GM12878 (cell line): ENCODE data around the gene DYNC1H1. TPM values are rescaled to one million over a fixed set of nuclear protein-coding genes. Genes with fewer than 3 reads are reported as not detected.

Experiments used
- ATAC-seq: fragments of 200-7000 bp; cut with Tn5 transposase; 3 replicates; pipeline ENCODE4 v1.9.1; 2020; ENCODE audit warnings: mild to moderate bottlenecking, moderate library complexity
- BruUV-seq: library from RNA; stranded (reverse); fragments of 400-500 nt; replicated peaks from 2 replicates; lab custom pipeline; 2021; lab: Mats Ljungman, UMichigan
- CTCF ChIA-PET: fragments of 300-600 bp; sonication (Branson Sonifier 250); formaldehyde crosslinking; extraction: SDS; loops from one replicate; lab custom pipeline; 2021; ENCODE audit warnings: inconsistent platforms; lab: Yijun Ruan, JAX
- POLR2A ChIA-PET: fragments of 350-600 bp; formaldehyde crosslinking; extraction: SDS; loops from one replicate; lab custom pipeline; 2021; ENCODE audit warnings: inconsistent platforms; lab: Charles Lee
- RAD21 ChIA-PET: fragments of 300-600 bp; sonication (Branson Sonifier 250); formaldehyde crosslinking; loops from one replicate; lab custom pipeline; 2023; ENCODE audit warnings: antibody characterized with exemption; ENCODE audit not compliant: unreplicated experiment; lab: Charles Lee
- SMC1A ChIA-PET: fragments of 300-600 bp; sonication (Branson Sonifier 250); formaldehyde crosslinking; loops from one replicate; lab custom pipeline; 2023; ENCODE audit not compliant: unreplicated experiment, uncharacterized antibody; lab: Charles Lee
- DNase-seq: peaks from one replicate; pipeline ENCODE4 v3.0.0-alpha.2; 2011; ENCODE audit warnings: low read depth, low spot score
- FAIRE-seq: peaks from 3 replicates; lab custom pipeline; 2011; peaks lifted over from hg19 to GRCh38; lab: Jason Lieb, UNC
- H2AFZ ChIP-seq: 2 replicates; pipeline ENCODE4 v1.6.0; 2011; ENCODE audit warnings: low read depth, low read length, control low read depth; ENCODE audit not compliant: control insufficient read depth
- H3K27ac ChIP-seq: 2 replicates; pipeline ENCODE4 v1.5.1; 2011; ENCODE audit warnings: control low read depth; ENCODE audit not compliant: control insufficient read depth, insufficient read depth
- H3K27me3 ChIP-seq, 2 experiments: replicated peaks in 1 of 2; 2 replicates each; pipeline versions ENCODE4 v1.6.0 to v1.6.1; 2011; ENCODE audit warnings: low read length in 1 of 2; ENCODE audit not compliant: control insufficient read depth in 2 of 2, insufficient read depth in 2 of 2
- H3K36me3 ChIP-seq, 2 experiments: 2 replicates each; pipeline ENCODE4 v1.5.1; 2011; ENCODE audit warnings: low read length in 1 of 2; ENCODE audit not compliant: control insufficient read depth in 2 of 2, insufficient read depth in 2 of 2
- H3K4me1 ChIP-seq: 2 replicates; pipeline ENCODE4 v1.6.1; 2011; ENCODE audit warnings: mild to moderate bottlenecking, low read length, moderate library complexity, mixed read lengths; ENCODE audit not compliant: control insufficient read depth, insufficient read depth
- H3K4me2 ChIP-seq: 2 replicates; pipeline ENCODE4 v1.6.0; 2011; ENCODE audit warnings: control low read depth; ENCODE audit not compliant: control insufficient read depth, insufficient read depth
- H3K4me3 ChIP-seq: fragments of 200-600 bp; sonication (generic); 2 replicates; pipeline ENCODE4 v1.5.1; 2016
- H3K79me2 ChIP-seq: 2 replicates; pipeline ENCODE4 v1.6.0; 2011; ENCODE audit warnings: low read length; ENCODE audit not compliant: control insufficient read depth, insufficient read depth
- H3K9ac ChIP-seq: 2 replicates; pipeline ENCODE4 v1.8.0; 2011; ENCODE audit warnings: low read length, control low read depth, mixed read lengths; ENCODE audit not compliant: control insufficient read depth, insufficient read depth
- H3K9me3 ChIP-seq: replicated peaks from 3 replicates; pipeline ENCODE4 v1.5.1; 2011; ENCODE audit warnings: mild to moderate bottlenecking, low read length; ENCODE audit not compliant: control insufficient read depth, insufficient read depth
- H4K20me1 ChIP-seq: 2 replicates; pipeline ENCODE4 v1.6.0; 2011; ENCODE audit not compliant: control insufficient read depth, insufficient read depth
- BCLAF1 ChIP-seq: fragments of 450-650 bp; IDR thresholded peaks from 2 replicates; pipeline ENCODE4 v1.6.1; 2017; ENCODE audit warnings: antibody characterized with exemption, mild to moderate bottlenecking, moderate library complexity
- CREB1 ChIP-seq: IDR thresholded peaks from 2 replicates; pipeline ENCODE4 v1.6.1; 2012; ENCODE audit warnings: low read depth, mild to moderate bottlenecking, inconsistent platforms
- FOXM1 ChIP-seq: IDR thresholded peaks from 2 replicates; pipeline ENCODE4 v1.6.1; 2012; ENCODE audit warnings: low read depth, mild to moderate bottlenecking, inconsistent platforms, low read length, moderate library complexity
- KAT2A ChIP-seq: conservative IDR thresholded peaks from 2 replicates; pipeline ENCODE4 v1.6.1; 2011; ENCODE audit warnings: low read depth, low read length; ENCODE audit not compliant: control insufficient read depth
- PML ChIP-seq: IDR thresholded peaks from 2 replicates; pipeline ENCODE4 v1.6.1; 2012; ENCODE audit warnings: low read length, inconsistent platforms
- RCOR1 ChIP-seq: conservative IDR thresholded peaks from 2 replicates; pipeline ENCODE4 v1.6.1; 2012; ENCODE audit warnings: low read depth, low read length, improper control_type of control experiment
- RUNX3 ChIP-seq: IDR thresholded peaks from 2 replicates; pipeline ENCODE4 v1.6.1; 2012; ENCODE audit warnings: low read length, inconsistent platforms
- SMAD1 ChIP-seq: fragments of 450-650 bp; IDR thresholded peaks from 2 replicates; pipeline ENCODE4 v1.6.1; 2018; ENCODE audit warnings: mild to moderate bottlenecking, low read depth; ENCODE audit not compliant: partially characterized antibody
- SP1 ChIP-seq: IDR thresholded peaks from one replicate; pipeline ENCODE4 v1.6.1; 2011; ENCODE audit warnings: low read depth, low read length
- YBX1 ChIP-seq: fragments of 450-650 bp; IDR thresholded peaks from 2 replicates; pipeline ENCODE4 v1.6.1; 2016; ENCODE audit warnings: antibody characterized with exemption
- ZNF384 ChIP-seq: IDR thresholded peaks from 2 replicates; pipeline ENCODE4 v1.6.1; 2012; ENCODE audit warnings: low read depth, mild to moderate bottlenecking, low read length, improper control_type of control experiment, borderline replicate concordance
- WGBS: methylation state at CpG from one replicate; pipeline ENCODE4 v1.1.6; 2016; ENCODE audit warnings: low lambda C conversion rate; ENCODE audit not compliant: insufficient replicate concordance, insufficient coverage; ENCODE audit errors: missing lambda C conversion rate; 5-methylcytosine and 5-hydroxymethylcytosine counted together
- in situ Hi-C: fragments of 300-500 bp; cut with MboI; formaldehyde crosslinking; loops from 9 replicates; pipeline ENCODE4 v1.14.3; 2018; ENCODE audit warnings: mixed read lengths
- intact Hi-C: fragments of 100-400 bp; cut with micrococcal nuclease; formaldehyde crosslinking; loops from one replicate; pipeline ENCODE4 v1.14.2; 2022; ENCODE audit not compliant: unreplicated experiment
- polyA plus RNA-seq, 11 experiments: library from polyadenylated mRNA; depleted of rRNA in 4 of 11; unstranded in 6 of 11; stranded (reverse) in 5 of 11; fragments of >200 nt; fragmentation: Nextera tagmentation in 4 of 11; fragmentation: Illumina TruSeq in 1 of 11; extraction: Ambion mirVana in 4 of 11; extraction: Trizol in 1 of 11; gene quantifications; 1 replicate in 1 of 11; 2 replicates in 10 of 11; pipeline versions ENCODE4 v1.2.1 to v1.2.3, GENCODE V29; 2011 to 2016; ENCODE audit warnings: inconsistent platforms in 2 of 11, missing spikeins in 2 of 11, low read depth in 1 of 11
- total RNA-seq, 4 experiments: library from RNA; depleted of rRNA in 3 of 4; stranded (reverse); fragments of >200 nt in 3 of 4; fragmentation: Illumina TruSeq in 1 of 4; extraction: Trizol in 1 of 4; gene quantifications; 2 replicates each; pipeline versions ENCODE4 v1.2.1 to v1.2.3, GENCODE V29; 2013 to 2021

Gene DYNC1H1
- total and polyA plus RNA-seq, 10 of the 15 experiments (the other 5 are each of a cell fraction or from before 2014, with no cell fraction given): 38.4 to 291 (median 111) TPM

GRCh38 chr14:102052522-102052921, 88.1 kb downstream of the DYNC1H1 start:
- no TSS peak for BruUV-seq
- FAIRE-seq (no peak), ATAC-seq (no peak), DNase-seq (no peak)
- Histone ChIP-seq H3K79me2 (no peaks in the 10 kb centered on the region), H3K4me3 (no peak overlapping the region), H3K4me2 (no peak overlapping the region), H3K27me3 (no peaks in the 10 kb centered on the region), H3K9me3 (no peaks in the 10 kb centered on the region), H2AFZ (no peak overlapping the region), H3K27ac (no peak overlapping the region), H4K20me1 (no peaks in the 10 kb centered on the region), H3K9ac (no peak overlapping the region), H3K4me1 (no peaks in the 10 kb centered on the region), H3K36me3 (peaks cover 0 to 30% of the 10 kb centered on the region in 2 experiments; a peak in 2 of 4 replicates)
- RAD21 ChIA-PET: no interaction called here
- 92% methylated on average over 10 of the region's 10 CpGs for WGBS
- CTCF ChIA-PET: interaction anchor here (0.8 to 1.0 kb wide), 4 partner anchors 44 to 308 kb away, joined by 3 to 8 read pairs (median 3); no protein-coding TSS in a partner anchor
- intact Hi-C loops (no loop called here), in situ Hi-C loops (no loop called here)
- SMC1A ChIA-PET: no interaction called here
- POLR2A ChIA-PET: interaction anchor here (0.6 kb wide), 1 partner anchor 112 kb away, joined by 3 read pairs; no protein-coding TSS in a partner anchor
- TF ChIP-seq RCOR1: no peak
- no peak for TF ChIP-seq FOXM1
- no peak for TF ChIP-seq SMAD1
- TF ChIP-seq PML: no peak
- no peak for TF ChIP-seq YBX1
- no peak for TF ChIP-seq ZNF384
- TF ChIP-seq RUNX3: no peak
- TF ChIP-seq KAT2A: no peak
- no peak for TF ChIP-seq SP1
- no peak for TF ChIP-seq CREB1
- TF ChIP-seq BCLAF1: no peak
- TF ChIP-seq, all 136 proteins: peak for 0
